AG04450 (cell line): ENCODE results near the gene CNN3. TPM values are rescaled to one million over a fixed set of nuclear protein-coding genes. Genes with fewer than 3 reads are reported as not detected.

Experiments used
- CTCF ChIA-PET: fragments of 300-600, 350-600 bp; formaldehyde crosslinking; extraction: SDS; loops from one replicate; lab custom pipeline; 2022; ENCODE audit warnings: antibody characterized with exemption, inconsistent platforms; lab: Charles Lee
- POLR2A ChIA-PET: fragments of 350-600 bp; formaldehyde crosslinking; extraction: SDS; loops from one replicate; lab custom pipeline; 2021; ENCODE audit warnings: antibody characterized with exemption, inconsistent platforms; lab: Yijun Ruan, JAX
- DNase-seq: peaks from one replicate; pipeline ENCODE4 v3.0.0-alpha.2; 2011; ENCODE audit warnings: low read depth, low spot score
- H3K27ac ChIP-seq: one replicate; pipeline ENCODE4 v1.5.1; 2012; ENCODE audit warnings: low read depth, low read length, control low read depth
- H3K27me3 ChIP-seq: one replicate; pipeline ENCODE4 v1.6.0; 2012; ENCODE audit warnings: low read length; ENCODE audit not compliant: control insufficient read depth, insufficient read depth
- H3K4me3 ChIP-seq: 2 replicates; pipeline ENCODE4 v1.5.1; 2011; ENCODE audit warnings: mild to moderate bottlenecking, low read depth, low read length, control low read depth
- H3K9me3 ChIP-seq: 2 replicates; pipeline ENCODE4 v1.5.1; 2012; ENCODE audit warnings: low read length; ENCODE audit not compliant: control insufficient read depth, insufficient read depth
- polyA plus RNA-seq: library from polyadenylated mRNA; depleted of rRNA; stranded (reverse); fragments of >200 nt; gene quantifications from 2 replicates; pipeline ENCODE4 v1.2.3, GENCODE V29; 2011
- TF ChIP-seq, protein P1 (sequence below): IDR thresholded peaks from 2 replicates; pipeline ENCODE4 v1.5.1; 2011; ENCODE audit warnings: low read depth, low read length, control low read depth, inconsistent platforms

The CNN3 gene
- polyA plus RNA-seq, 1 experiment: 438 TPM

DNA sequence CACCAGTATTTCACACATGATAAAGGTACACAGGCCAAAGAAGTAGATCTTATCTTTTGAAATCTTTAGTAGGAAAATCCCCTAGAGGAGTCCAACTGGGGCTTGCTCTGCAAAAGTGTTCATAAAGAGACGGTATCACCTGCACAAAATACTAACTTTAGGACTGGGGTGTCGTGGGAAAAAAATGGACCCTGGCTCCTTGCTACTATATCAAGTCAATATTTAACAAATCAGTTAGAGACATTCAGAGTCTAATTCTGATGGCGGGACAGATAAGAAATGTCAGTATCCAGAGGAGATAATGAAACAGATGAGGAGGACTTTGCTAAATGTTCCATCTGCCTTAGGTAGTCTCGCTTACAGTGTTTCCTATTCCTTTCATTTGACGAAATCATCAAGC is 25.6 kb upstream of the CNN3 start:
- CTCF ChIA-PET: interaction anchor here (2.0 kb wide), 1 partner anchor 91 kb away, joined by 5 read pairs; no protein-coding TSS in a partner anchor
- no peaks in the 10 kb centered on the region for H3K27me3 ChIP-seq
- POLR2A ChIA-PET: no interaction called here
- no peak overlapping the region for H3K27ac ChIP-seq
- DNase-seq: no peak
- H3K9me3 ChIP-seq: no peaks in the 10 kb centered on the region; the same call in 1 of the 2 replicates
- no peak overlapping the region for H3K4me3 ChIP-seq
- TF ChIP-seq, protein P1, sequence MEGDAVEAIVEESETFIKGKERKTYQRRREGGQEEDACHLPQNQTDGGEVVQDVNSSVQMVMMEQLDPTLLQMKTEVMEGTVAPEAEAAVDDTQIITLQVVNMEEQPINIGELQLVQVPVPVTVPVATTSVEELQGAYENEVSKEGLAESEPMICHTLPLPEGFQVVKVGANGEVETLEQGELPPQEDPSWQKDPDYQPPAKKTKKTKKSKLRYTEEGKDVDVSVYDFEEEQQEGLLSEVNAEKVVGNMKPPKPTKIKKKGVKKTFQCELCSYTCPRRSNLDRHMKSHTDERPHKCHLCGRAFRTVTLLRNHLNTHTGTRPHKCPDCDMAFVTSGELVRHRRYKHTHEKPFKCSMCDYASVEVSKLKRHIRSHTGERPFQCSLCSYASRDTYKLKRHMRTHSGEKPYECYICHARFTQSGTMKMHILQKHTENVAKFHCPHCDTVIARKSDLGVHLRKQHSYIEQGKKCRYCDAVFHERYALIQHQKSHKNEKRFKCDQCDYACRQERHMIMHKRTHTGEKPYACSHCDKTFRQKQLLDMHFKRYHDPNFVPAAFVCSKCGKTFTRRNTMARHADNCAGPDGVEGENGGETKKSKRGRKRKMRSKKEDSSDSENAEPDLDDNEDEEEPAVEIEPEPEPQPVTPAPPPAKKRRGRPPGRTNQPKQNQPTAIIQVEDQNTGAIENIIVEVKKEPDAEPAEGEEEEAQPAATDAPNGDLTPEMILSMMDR: no peak

DNA sequence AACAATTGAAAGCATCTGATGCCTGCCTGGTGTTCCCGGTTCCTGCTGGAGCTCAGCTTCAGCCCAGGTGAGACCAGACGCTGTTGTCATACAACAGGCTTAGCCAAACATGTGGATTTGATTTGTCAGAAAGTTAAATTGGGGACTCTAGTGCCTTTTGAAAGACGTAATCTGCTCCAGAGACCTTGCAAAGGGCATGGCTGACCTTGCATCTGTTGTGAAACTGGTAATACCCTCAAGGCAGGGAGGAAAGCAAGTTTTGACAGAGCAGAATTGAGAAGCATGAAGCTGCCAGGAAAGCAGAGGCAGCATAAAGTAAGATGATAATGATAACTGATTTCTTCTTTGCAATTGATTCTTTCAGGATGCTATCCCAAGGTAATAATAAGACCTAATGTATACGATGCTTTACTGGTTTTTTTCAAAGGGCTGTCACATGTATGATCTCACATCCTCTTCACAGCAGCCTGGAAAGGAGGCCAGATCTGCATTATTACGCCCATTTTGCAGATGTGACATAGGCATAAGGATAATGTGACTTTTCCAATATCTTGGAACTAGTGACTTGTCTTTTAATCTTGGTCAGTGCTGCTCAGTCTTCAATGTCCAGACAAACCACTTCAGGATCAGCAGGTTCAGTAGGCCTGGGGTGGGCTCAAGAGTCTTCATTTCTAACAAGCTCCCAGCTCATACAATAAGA is 24.7 kb upstream of the CNN3 start:
- ChIA-PET CTCF (no interaction called here), POLR2A (no interaction called here)
- TF ChIP-seq, protein P1: no peak
- Histone ChIP-seq H3K4me3 (no peak overlapping the region), H3K9me3 (no peaks in the 10 kb centered on the region; the same call in 1 of the 2 replicates), H3K27ac (no peak overlapping the region), H3K27me3 (no peaks in the 10 kb centered on the region)
- no peak for DNase-seq

DNA sequence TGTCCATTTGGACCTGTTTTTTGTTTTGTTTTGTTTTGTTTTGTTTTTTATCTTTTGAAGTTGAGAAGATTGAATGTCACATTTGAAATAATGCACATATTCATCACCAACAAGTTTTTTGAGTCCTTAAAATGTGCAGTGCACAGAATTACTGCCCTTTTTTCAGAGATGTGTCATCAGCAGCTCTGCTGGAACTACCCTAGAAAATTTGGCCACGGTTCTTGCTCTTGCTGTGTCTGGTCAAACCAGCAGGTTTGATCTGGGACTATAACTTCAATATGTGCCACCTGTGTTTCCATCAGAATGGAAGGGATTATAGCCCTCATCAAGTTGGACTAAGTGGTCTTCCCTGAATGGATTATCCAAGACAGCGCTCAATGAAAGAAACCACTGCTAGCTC is 24.1 kb upstream of the CNN3 start:
- POLR2A ChIA-PET: no interaction called here

DNA sequence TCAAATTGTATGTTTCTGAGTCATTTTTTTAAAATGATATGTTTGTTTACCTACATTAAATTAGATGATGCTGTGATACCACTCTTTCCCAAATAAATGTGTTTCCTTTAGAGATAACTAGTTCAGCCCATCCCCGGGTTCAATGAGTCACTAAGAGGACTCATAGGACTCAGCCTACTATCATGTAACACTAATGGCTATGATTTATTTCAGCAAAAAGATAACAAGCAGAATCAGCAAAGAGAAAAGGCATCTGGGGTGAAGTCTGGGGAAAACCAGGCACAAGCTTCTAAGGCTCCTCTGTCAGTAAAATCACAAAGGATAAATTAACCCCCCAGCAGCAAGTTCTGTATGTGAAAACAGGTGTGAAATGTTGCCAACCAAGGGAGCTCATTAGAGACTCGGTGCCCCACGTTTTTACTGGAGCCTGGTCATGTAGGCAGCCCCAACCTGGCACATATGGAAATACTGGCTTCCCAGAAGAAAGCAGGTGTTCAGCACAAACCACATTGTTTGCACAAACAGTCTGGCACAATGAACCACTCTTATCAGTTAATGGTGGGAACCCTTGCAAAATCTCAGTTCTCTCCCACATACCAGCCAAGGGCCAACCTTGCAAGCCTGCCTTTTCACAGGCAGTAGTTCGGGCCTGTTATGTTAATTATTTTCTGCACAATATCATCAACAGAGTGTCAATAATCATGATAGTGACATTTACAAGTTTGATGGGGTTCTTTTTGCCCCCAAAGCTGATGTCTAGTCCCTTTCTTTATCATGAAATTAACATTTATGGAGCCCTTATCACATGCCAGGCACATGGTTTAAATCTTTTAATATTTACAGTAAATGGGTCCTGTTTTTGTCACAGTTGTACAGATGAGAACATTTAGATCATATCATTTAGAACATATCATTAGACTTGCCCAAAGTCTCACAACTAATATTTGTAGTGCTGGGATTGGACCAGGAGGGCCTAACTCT is 23.1 kb upstream of the CNN3 start:
- H3K4me3 ChIP-seq: no peak overlapping the region
- no peak for DNase-seq
- TF ChIP-seq, protein P1: no peak
- POLR2A ChIA-PET: interaction anchor here (0.6 kb wide), 1 partner anchor 24 kb away, joined by 7 read pairs; no protein-coding TSS in a partner anchor
- H3K9me3 ChIP-seq: no peaks in the 10 kb centered on the region; the same call in 1 of the 2 replicates
- H3K27me3 ChIP-seq: no peaks in the 10 kb centered on the region
- CTCF ChIA-PET: no interaction called here
- no peak overlapping the region for H3K27ac ChIP-seq

More for the DNA sequence above, 24.1 kb upstream of the CNN3 start:
- TF ChIP-seq, protein P1: no peak
- no peaks in the 10 kb centered on the region; the same call in 1 of the 2 replicates for H3K9me3 ChIP-seq
- H3K27ac ChIP-seq: no peak overlapping the region
- CTCF ChIA-PET: no interaction called here
- DNase-seq: no peak
- H3K27me3 ChIP-seq: no peaks in the 10 kb centered on the region
- no peak overlapping the region for H3K4me3 ChIP-seq
